GM19043 (cell line): ENCODE measurements around the gene CCDC183.
"Not testable (repeated sequence)": the region's sequence is repeated elsewhere in the genome, so short reads cannot be mapped to it uniquely, and the experiment has no call there.

Experiments
- ATAC-seq: cut with Tn5 transposase; IDR thresholded peaks from one replicate; pipeline ENCODE4 v1.9.1; 2021; ENCODE audit warnings: low read depth; ENCODE audit not compliant: unreplicated experiment

Gene CCDC183

DNA sequence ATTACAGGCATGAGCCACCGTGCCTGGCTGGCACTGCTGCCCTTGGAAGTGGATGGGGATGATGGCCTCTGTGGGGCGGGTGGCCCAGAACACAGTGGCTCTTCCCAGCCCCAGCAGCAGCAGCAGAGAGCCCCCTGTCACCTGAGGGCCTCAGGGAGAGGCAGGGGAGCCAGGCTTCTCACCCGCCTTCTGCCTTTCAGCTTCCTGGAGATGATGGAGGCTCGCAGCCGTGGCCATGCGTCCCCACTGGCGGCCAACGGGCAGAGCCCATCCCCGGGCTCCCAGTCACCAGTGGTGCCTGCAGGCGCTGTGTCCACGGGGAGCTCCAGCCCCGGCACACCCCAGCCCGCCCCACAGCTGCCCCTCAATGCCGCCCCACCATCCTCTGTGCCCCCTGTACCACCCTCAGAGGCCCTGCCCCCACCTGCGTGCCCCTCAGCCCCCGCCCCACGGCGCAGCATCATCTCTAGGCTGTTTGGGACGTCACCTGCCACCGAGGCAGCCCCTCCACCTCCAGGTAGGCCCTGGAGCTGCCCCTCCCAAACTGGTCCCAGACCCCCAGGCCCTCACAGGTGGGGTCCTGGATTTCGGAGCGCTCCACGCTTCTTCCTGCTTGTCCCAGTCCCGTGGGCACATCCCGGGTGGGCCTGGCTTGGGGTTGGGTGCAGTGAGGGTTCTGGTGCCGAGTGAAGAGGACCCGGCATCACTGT, 41.2 kb downstream of the CCDC183 start:
- no peak for ATAC-seq

DNA sequence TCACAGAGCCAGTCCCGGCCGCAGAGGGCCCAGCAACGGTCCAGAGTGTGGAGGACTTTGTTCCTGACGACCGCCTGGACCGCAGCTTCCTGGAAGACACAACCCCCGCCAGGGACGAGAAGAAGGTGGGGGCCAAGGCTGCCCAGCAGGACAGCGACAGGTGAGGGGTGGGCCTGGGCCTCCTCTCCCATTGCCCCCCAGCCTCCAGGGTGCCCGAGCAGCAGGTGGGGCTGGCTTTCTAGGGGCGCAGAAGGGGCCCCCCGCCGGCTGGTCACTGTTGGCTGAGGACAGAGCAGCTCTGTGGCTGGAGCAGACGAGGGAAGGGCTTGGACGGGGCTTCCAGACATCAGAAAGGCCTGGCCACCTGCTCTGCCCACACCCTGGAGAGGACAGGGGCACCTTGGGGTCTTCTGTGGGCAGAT, 41.7 kb downstream of the CCDC183 start:
- ATAC-seq = not testable (repeated sequence)

DNA sequence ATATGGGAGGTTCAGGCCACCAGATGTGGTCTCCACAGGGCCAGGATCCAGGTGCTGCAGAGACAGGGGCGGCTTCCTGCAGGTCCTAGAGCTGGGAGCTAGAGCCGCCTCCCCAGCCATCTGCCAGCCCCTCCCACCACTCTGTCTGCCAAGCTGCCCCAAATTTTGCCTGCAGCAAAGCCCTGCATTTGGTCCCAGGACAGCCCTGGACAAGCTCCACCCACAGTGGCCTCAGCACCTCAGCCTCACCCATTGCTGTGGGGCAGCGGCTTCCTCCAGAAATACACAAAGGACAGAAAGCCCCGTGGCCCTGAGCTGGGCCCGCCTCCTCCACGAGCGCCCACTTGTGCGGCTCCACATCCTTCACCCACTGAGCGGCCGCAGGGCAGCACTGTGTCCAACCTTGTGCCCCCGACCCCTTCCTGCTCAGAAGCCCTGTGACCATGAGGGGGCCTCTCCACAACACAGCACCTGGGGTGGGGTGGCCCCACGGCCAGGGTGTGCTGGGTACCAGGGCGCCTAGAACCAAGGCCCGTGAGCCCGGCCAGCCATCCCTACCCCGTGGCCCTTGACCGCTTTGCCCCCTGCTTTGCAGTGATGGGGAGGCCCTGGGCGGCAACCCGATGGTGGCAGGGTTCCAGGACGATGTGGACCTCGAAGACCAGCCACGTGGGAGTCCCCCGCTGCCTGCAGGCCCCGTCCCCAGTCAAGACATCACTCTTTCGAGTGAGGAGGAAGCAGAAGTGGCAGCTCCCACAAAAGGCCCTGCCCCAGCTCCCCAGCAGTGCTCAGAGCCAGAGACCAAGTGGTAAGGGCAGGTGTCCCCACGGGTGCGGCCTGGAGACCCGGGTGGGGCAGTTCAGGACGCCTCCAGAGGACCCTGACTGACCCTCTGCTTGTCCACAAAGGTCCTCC, 42.4 kb downstream of the CCDC183 start:
- no peak for ATAC-seq

DNA sequence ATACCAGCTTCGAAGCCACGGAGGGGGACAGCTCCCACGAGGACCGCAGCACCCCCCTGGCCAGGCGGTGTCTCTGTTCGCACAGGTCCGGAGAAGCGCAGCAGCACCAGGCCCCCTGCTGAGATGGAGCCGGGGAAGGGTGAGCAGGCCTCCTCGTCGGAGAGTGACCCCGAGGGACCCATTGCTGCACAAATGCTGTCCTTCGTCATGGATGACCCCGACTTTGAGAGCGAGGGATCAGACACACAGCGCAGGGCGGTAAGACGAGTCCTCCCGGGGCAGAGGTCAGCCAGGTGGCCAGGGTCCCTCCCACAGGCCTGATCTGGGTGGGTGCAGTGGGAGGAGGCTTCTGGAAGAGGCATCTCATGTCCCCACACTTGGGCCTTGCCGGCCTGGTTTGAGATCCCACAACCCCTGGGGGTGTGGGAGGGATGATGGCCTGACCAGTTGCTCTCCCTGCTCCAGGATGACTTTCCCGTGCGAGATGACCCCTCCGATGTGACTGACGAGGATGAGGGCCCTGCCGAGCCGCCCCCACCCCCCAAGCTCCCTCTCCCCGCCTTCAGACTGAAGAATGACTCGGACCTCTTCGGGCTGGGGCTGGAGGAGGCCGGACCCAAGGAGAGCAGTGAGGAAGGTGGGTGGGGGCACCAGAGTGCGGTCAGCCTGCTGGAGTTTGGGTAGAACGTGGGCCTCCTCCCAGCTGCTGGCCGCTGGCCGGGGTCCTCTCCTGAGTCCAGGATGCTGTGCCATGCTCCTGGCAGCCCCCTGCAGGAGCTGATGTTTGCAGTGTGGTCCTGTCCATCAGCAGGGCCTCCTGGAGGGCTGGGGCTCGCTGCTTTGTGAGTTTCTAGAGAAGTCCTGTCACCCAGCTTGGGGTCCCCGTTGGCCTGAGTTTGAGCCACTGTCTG, 43.3 kb downstream of the CCDC183 start:
- no peak for ATAC-seq

DNA sequence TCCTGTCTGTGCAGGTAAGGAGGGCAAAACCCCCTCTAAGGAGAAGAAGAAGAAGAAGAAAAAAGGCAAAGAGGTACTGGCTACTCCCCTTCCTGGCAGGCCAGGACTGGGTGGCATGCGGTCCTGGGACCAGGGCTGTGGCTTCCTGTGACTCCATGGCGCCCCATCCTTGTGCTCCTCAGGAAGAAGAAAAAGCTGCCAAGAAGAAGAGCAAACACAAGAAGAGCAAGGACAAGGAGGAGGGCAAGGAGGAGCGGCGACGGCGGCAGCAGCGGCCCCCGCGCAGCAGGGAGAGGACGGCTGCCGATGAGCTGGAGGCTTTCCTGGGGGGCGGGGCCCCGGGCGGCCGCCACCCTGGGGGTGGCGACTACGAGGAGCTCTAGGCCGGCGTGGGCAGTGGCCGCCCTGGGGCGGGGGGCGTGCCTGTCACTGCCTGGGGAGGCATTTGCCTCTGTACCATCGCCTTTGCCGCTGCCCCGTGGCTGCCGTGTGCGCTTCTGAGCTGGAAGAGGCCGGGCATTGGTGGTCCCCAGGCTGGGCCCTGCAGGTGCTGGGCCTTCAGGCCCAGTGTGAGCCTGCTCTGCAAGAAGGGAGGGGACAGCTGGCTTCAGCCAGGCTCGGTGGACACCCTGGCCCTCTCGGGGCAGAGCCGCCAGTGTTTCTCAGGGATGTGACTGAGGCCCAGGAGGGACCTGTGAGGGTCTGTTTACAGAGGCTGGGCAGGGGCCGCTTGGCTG, 44.2 kb downstream of the CCDC183 start:
- ATAC-seq = no peak

DNA sequence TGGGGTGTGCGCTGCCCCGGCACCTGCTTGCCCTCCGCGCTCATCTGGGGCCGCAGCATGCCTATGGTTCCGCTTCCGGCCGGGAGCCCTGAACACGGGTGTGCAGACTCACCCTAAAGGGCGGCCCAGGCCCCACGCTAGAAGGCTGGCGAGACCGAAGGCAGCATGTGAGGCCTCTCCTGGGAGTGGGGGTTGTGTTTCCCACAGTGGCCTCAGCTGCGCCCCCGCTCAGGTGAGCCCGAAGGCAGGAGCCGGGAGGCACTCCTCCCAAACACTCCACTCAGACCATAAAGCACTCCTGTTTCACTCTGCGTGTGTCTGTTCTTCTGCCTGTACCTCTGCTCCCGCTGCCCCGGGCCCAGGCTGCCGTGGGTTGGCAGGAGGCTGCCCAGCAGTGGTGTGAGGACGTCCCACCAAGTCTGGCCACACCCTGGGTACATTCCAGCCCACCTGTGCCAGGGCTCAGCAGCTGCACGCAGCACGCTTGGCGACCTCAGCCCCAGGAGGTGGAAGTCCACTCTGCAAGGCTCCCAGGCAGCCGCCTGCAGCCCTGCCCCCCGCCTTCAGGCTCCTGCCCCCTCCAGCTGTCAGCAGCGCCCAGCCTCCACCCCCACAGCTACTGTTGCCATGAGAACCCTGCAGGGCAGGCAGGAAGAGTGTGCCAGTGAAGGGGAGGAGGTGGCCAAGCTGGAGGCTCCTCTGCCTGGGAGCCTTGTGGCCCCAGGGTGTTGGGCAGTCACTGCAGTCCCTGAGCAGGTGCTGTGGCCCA, 44.9 kb downstream of the CCDC183 start:
- ATAC-seq = no peak

DNA sequence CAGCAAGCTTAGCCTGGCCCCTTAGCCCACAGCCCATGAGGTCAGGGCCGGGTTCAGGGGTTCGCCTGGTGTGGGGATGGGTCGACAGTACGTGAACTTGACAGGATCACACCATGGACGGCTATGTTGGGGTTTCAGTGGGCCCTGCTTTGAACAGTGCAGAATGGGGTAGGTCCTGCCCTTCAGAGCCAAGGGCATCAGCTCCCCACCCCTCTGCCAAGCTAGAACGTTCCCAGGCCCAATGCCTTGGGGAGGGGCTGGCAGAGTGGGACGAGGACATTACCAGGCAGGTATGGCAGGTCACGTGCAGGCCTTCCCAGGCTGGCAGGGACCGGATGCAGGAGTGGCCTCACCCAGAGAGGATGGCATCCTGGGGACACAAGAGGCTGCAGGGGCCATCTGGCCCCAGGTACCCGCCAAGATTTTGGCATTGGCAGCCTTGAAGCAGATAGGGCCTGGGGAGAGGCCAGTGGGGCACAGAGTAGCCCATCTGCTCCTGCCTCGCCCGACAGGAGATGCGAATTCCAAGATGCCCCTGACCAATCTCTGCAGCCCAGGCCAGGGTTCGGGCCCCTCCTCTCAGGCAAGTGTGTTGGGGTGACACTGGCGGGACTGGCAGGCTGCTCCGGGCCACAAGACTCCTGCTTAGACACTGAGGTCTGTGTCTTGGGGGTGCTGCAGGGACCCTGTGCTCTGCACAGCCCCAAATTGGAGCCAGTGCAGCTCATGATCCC, 45.7 kb downstream of the CCDC183 start:
- ATAC-seq = not testable (repeated sequence)

DNA sequence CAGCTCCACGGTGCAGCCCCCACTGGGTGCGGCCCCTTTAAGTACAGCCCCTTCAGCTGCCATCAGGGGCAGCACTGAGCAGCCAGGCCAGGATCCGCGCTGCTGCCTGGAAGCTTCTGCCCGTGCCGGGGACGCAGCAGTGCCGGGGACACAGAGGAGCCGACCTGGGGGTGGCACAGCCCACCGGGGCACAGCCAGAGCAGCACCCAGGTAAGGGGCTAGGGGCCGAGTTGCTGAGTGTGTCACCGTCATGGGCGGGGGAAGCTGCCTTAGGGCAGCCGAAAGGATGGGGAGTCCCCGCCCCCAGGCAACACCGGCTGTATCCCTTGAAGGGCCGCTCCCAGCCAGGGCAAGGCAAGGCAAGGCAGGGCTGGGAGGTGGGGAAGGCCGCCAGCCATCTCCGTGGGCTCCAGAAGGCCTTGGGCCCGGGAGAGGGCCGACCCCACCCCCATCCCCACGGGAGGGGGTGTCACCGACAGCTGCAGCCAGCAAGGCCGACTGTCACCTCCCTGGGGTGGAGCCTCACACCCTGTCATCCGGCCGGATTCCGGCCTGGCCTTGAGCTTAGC, 46.3 kb downstream of the CCDC183 start, which contains the start of gene AJM1:
Gene AJM1, plus strand, starts transcription at position 99 of the 569 bp plus-strand sequence. CDS start 1,937 bp downstream, outside the sequence.
- peak; percentile 72 for ATAC-seq

DNA sequence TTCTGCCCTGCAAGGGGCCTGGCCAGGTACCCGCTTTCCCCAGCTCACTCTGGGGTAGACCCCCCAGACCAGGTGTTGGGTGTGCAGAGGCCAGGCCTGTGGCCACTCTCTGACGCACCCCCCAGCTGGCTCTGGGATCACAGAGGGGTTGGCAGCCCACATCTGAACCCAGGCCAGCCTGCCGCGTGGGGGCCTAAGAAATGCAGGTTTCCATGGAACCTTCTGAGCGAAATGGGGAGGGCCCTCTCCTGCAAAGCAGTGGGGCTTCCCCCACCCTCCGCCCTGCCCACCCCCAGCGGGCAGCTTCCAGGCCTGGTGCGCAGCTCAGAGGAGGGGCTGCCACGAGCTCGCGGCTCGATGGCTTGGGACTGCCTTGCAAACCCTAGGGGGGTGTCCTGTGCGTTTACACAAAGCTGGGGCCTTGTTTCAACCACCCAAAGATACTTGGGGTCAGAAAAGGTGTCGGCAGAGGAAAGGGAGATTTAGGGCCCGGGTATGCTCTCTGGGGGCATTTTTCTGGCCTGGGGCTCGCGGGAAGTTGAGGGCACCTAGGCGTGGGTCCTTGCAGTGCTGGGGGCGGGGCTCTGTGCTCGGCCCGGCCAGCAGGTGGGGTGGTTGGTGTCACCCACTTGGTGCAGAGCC, 47.1 kb downstream of the CCDC183 start:
- ATAC-seq = not testable (repeated sequence)

DNA sequence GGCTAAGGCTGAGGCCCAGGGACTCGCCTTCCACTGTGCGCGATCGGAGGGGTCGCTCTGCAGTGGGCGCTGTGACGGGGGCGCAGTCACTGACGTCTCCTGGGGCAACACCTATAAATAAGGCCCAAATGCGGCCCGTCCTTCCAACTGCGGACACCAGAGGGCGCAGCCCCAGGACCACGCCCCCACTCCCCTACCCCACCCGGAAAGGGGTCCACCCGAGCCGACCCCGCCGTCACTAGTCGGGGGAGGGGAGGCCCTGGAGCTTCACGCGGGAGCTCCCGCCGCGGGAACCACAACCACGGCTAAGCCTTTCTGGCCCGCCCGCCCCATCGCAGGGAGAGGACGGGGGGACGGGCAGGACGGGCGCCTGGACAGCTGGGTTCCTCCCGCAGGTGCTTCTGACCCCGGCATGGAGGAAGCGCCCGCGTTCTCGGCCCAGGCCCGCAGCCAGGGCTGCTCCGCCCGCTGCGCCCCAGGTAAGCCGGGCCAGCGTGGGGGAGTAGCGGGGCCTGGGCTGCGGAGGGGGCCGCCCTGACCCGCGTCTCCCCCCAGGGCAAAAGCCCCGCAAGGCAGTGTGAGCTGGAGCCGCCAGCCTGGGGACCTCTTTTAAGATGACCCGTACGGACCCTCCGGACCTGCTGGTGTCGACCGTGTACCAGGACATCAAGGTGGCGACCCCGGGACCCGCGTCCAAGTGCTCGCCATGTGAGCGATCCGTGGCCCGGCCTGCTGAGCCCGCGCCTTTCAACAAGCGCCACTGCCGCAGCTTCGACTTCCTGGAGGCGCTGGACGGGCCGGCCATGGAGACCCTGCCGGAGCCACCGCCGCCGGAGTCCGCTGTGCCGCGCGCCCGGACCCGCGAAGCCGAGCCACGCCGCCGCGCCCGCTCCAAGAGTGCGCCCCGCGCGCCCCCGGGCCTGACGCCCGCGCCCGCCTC, 47.9 kb downstream of the CCDC183 start:
- not testable (repeated sequence) for ATAC-seq

DNA sequence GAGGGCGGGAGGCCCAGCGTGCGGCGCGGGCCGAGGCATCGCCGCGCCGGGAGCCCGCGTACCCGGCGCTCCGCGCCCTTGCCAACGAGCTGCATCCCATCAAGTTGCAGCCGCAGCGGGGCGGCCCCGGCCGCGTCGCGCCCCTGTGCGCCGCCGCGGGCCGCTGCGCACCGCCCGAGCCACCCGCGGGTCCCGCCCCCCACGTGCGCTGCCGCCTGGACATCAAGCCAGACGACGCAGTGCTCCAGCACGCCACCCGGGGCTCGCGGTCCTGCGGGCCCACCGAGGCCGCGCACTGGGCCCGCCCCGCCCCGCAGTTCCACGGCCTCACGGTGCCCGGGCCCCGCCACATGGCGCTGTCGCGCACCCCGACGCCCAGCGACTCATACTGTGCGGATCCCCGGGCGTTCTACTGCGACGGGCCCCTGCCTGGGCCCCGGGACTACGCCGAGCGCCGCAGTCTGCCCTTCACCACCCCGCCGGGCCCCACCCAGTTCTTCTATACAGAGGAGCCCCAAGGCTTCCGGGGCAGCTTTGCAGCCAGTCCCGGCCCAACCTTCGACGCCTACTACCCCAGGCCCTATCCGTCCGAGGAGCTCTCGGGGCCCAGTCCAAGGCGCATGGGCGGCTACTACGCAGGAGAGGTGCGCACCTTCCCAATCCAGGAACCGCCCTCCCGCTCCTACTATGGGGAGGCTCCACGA, 48.8 kb downstream of the CCDC183 start:
- no peak for ATAC-seq

DNA sequence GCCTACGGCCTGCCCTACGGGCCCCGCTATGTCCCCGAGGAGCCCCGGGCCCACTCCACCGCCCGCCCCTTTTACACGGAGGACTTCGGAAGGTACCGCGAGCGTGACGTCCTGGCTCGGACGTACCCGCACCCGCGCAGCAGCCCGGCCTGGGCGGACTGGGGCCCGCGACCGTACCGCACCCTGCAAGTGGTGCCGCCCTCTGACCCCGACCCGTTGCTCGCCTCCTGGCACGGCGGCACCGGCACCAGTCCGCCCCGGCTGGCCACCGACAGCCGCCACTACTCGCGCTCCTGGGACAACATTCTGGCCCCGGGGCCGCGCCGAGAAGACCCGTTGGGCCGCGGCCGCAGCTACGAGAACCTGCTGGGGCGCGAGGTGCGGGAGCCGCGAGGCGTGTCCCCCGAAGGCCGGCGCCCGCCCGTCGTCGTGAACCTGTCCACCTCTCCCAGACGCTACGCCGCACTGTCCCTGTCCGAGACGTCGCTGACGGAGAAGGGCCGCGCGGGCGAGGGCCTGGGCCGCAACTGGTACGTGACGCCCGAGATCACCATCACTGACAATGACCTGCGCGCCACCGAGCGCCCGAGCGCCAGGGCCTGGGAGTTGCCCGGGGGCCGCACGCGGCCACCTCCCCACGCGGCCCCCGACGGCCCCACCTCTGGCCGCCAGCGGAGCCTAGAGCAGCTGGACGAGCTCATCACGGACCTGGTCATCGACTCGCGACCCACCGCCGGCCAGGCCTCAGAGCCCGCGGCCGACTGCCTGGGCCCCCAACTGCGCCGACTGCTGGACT, 49.5 kb downstream of the CCDC183 start:
- ATAC-seq = no peak

DNA sequence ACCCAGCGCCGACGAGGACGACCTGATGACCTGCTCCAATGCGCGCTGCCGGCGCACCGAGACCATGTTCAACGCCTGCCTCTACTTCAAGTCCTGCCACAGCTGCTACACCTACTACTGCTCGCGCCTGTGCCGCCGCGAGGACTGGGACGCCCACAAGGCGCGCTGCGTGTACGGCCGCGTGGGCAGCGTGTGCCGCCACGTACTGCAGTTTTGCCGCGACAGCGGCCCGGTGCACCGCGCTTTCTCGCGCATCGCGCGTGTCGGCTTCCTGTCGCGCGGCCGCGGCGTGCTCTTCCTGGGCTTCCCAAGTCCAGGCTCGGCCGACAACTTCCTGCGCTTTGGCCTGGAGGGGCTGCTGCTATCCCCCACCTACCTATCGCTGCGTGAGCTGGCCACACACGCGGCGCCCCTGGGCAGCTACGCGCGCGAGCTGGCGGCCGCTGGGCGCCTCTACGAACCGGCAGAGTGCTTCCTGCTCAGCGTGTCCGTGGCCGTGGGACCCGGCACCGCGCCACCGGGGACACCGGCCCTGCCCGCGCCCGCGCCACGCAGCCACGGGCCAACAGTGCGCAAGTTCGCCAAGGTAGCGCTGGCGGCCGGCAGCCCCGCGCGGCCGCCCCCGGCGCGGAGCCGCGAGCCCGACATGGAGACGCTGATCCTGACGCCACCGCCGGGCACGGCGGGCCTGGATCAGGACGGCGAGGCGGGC, 50.4 kb downstream of the CCDC183 start:
- no peak for ATAC-seq

DNA sequence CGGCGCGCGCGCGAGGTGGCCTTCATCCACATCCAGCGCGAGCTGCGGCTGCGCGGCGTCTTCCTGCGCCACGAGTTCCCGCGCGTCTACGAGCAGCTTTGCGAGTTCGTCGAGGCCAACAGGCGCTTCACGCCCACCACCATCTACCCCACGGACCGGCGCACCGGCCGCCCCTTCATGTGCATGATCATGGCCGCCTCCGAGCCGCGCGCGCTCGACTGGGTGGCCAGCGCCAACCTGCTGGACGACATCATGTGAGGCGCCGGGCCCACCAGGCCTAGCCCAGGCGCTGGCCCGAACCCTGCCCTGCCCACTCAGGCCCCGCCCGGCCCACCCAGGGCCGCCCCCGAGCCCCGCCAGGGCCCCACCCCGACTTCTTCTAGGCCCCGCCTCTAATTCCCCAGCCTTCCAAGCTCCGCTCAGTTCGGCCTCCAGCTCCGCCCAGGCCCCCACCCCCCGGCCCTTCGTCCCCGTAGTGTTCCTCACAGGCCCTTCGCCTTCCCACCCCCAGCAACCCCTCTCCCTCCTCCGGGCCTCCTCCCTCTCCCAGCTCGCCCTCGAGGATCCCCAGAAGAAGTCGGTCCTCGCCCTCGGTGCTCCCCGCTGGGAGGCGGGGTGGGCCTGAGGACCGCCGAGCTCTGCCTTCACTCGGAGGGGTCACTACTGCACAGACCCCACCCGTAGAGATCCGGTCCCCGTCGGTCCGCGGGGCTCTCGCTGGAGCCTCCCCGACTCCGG, 51.1 kb downstream of the CCDC183 start:
- ATAC-seq = no peak
